UCSD-AML1 (cell line): ENCODE data around the gene ZNF397.
"Not testable (repeated sequence)": the region's sequence is repeated elsewhere in the genome, so short reads cannot be mapped to it uniquely, and the experiment has no call there.

Experiments
- DNase-seq: peaks from one replicate; lab custom pipeline; 2025; ENCODE audit not compliant: unreplicated experiment; lab: John Stamatoyannopoulos, UW

The ZNF397 gene

GRCh38 chr18:35240664-35241447, at the start of gene ZNF397:
Gene ZNF397, plus strand, starts transcription at chr18:35241034. Its CDS starts 1,437 bp downstream, at chr18:35242471.
- no peak for DNase-seq

- DNase-seq, result no peak
Observed at GRCh38 chr18:35191698-35192025, 49.2 kb upstream of the ZNF397 start.

- DNase-seq, result no peak
Observed at GRCh38 chr18:35192415-35192814, 48.4 kb upstream of the ZNF397 start.

GRCh38 chr18:35193316-35193715, 47.5 kb upstream of the ZNF397 start:
- DNase-seq, result no peak

- DNase-seq, result no peak
Observed at GRCh38 chr18:35197296-35197695, 43.5 kb upstream of the ZNF397 start.

- DNase-seq, result no peak
Observed at GRCh38 chr18:35201256-35201931, 39.4 kb upstream of the ZNF397 start.

GRCh38 chr18:35203067-35203466, 37.8 kb upstream of the ZNF397 start:
- DNase-seq, result no peak

GRCh38 chr18:35205199-35205712, 35.6 kb upstream of the ZNF397 start:
- no peak for DNase-seq

- DNase-seq, result not testable (repeated sequence)
Observed at GRCh38 chr18:35205746-35206458, 34.9 kb upstream of the ZNF397 start.

GRCh38 chr18:35215026-35215425, 25.8 kb upstream of the ZNF397 start:
- no peak for DNase-seq

- DNase-seq, result not testable (repeated sequence)
Observed at GRCh38 chr18:35216611-35217010, 24.2 kb upstream of the ZNF397 start.

- DNase-seq, result not testable (repeated sequence)
Observed at GRCh38 chr18:35219331-35219730, 21.5 kb upstream of the ZNF397 start.

GRCh38 chr18:35220424-35220823, 20.4 kb upstream of the ZNF397 start:
- no peak for DNase-seq

GRCh38 chr18:35223797-35224196, 17.0 kb upstream of the ZNF397 start:
- no peak for DNase-seq

- no peak for DNase-seq
Observed at GRCh38 chr18:35227254-35227653, 13.6 kb upstream of the ZNF397 start.

- DNase-seq, result peak; percentile 65
Observed at GRCh38 chr18:35231052-35231451, 9.8 kb upstream of the ZNF397 start.

- no peak for DNase-seq
Observed at GRCh38 chr18:35236571-35237363, 4.1 kb upstream of the ZNF397 start.

- no peak for DNase-seq
Observed at GRCh38 chr18:35239314-35239713, 1.5 kb upstream of the ZNF397 start.

GRCh38 chr18:35241448-35241804, 592 bp downstream of the ZNF397 start:
- DNase-seq, result no peak

- DNase-seq, result no peak
Observed at GRCh38 chr18:35242426-35242825, 1.6 kb downstream of the ZNF397 start.

- no peak for DNase-seq
Observed at GRCh38 chr18:35244671-35245070, 3.8 kb downstream of the ZNF397 start.
